Astrocyte (in vitro differentiated cells and primary cell): ENCODE results near the gene MYO15A.

Experiments
- CTCF ChIP-seq: IDR thresholded peaks from 2 replicates; pipeline ENCODE4 v1.5.1; 2011; ENCODE audit warnings: low read depth, mild to moderate bottlenecking, inconsistent platforms, low read length, moderate library complexity; ENCODE audit not compliant: insufficient read depth
- EZH2 ChIP-seq: IDR thresholded peaks from 2 replicates; pipeline ENCODE4 v1.6.1; 2012; ENCODE audit warnings: mild to moderate bottlenecking, low read length, inconsistent platforms; ENCODE audit not compliant: insufficient read depth

GRCh38 chr17:18109935-18110485 lies 1.5 kb downstream of the MYO15A start:
- TF ChIP-seq CTCF (no peak), EZH2 (no peak)
